Keratinocyte (primary cell): ENCODE results near the gene BICDL2. TPM values are rescaled to one million over a fixed set of nuclear protein-coding genes. Genes with fewer than 3 reads are reported as not detected.

ENCODE experiments used
- DNase-seq: peaks from one replicate; pipeline ENCODE4 v3.0.0-alpha.2; 2011; ENCODE audit warnings: low read depth, missing footprints, low spot score
- FAIRE-seq: peaks from 2 replicates; lab custom pipeline; 2011; peaks lifted over from hg19 to GRCh38; lab: Jason Lieb, UNC
- H2AFZ ChIP-seq: 2 replicates; pipeline ENCODE4 v1.6.0; 2012; ENCODE audit warnings: low read length, control low read depth, inconsistent platforms; ENCODE audit not compliant: control insufficient read depth
- H3K27ac ChIP-seq: 2 replicates; pipeline ENCODE4 v1.5.1; 2011; ENCODE audit warnings: low read length; ENCODE audit not compliant: control insufficient read depth, insufficient read depth
- H3K27me3 ChIP-seq: 3 replicates; pipeline ENCODE4 v1.6.0; 2011; ENCODE audit warnings: low read length; ENCODE audit not compliant: control insufficient read depth, insufficient read depth; ENCODE audit errors: extremely low read depth
- H3K36me3 ChIP-seq, 2 experiments: 2 replicates in 1 of 2; 3 replicates in 1 of 2; pipeline ENCODE4 v1.5.1; 2011; ENCODE audit warnings: low read length in 2 of 2, mild to moderate bottlenecking in 1 of 2; ENCODE audit not compliant: control insufficient read depth in 2 of 2, insufficient read depth in 2 of 2; ENCODE audit errors: extremely low read depth in 1 of 2
- H3K4me1 ChIP-seq: 3 replicates; pipeline ENCODE4 v1.5.1; 2011; ENCODE audit warnings: low read length; ENCODE audit not compliant: control insufficient read depth, insufficient read depth; ENCODE audit errors: extremely low read depth
- H3K4me2 ChIP-seq: 3 replicates; pipeline ENCODE4 v1.6.0; 2011; ENCODE audit warnings: low read depth, low read length; ENCODE audit not compliant: control insufficient read depth, insufficient read depth; ENCODE audit errors: extremely low read depth
- H3K4me3 ChIP-seq, 3 experiments: fragments of 200-600 bp in 1 of 3; sonication (generic) in 1 of 3; 2 replicates in 2 of 3; 3 replicates in 1 of 3; pipeline ENCODE4 v1.5.1; 2011 to 2016; ENCODE audit warnings: low read length in 3 of 3, mild to moderate bottlenecking in 3 of 3, control low read depth in 2 of 3, inconsistent platforms in 1 of 3, low read depth in 1 of 3, mixed read lengths in 1 of 3, mixed run types in 1 of 3, moderate library complexity in 1 of 3; ENCODE audit not compliant: control insufficient read depth in 2 of 3, insufficient read depth in 2 of 3; ENCODE audit errors: extremely low read depth in 1 of 3
- H3K79me2 ChIP-seq: 2 replicates; pipeline ENCODE4 v1.6.0; 2012; ENCODE audit warnings: low read length; ENCODE audit not compliant: control insufficient read depth, insufficient read depth
- H3K9ac ChIP-seq: 3 replicates; pipeline ENCODE4 v1.6.0; 2011; ENCODE audit warnings: low read length; ENCODE audit not compliant: control insufficient read depth, insufficient read depth; ENCODE audit errors: extremely low read depth
- H3K9me1 ChIP-seq: 3 replicates; pipeline ENCODE4 v1.6.0; 2011; ENCODE audit warnings: low read length; ENCODE audit not compliant: control insufficient read depth, insufficient read depth; ENCODE audit errors: extremely low read depth
- H3K9me3 ChIP-seq: 2 replicates; pipeline ENCODE4 v1.5.1; 2012; ENCODE audit warnings: low read depth, low read length; ENCODE audit not compliant: control insufficient read depth
- H4K20me1 ChIP-seq: 3 replicates; pipeline ENCODE4 v1.6.0; 2011; ENCODE audit warnings: low read length; ENCODE audit not compliant: control insufficient read depth, insufficient read depth; ENCODE audit errors: extremely low read depth
- EZH2 ChIP-seq: IDR thresholded peaks from one replicate; pipeline ENCODE4 v1.6.1; 2012; ENCODE audit warnings: inconsistent platforms, mild to moderate bottlenecking, low read length, moderate library complexity
- dilution Hi-C: fragments of 300-500 bp; cut with MboI; formaldehyde crosslinking; loops from one replicate; pipeline ENCODE4 v1.7.0; 2020; ENCODE audit warnings: low sequenced_read_pairs; ENCODE audit not compliant: extremely low pct_ligation_motif_present
- polyA minus RNA-seq, 3 experiments: library from RNA; depleted of rRNA, polyadenylated mRNA; stranded (reverse); fragments of >200 nt; gene quantifications; 1 replicate in 1 of 3; 2 replicates in 1 of 3; 3 replicates in 1 of 3; pipeline ENCODE4 v1.2.3, GENCODE V29; 2011
- polyA plus RNA-seq, 5 experiments: library from polyadenylated mRNA; depleted of rRNA in 3 of 5; stranded (reverse) in 3 of 5; stranded (forward) in 1 of 5; unstranded in 1 of 5; fragments of >200 nt; gene quantifications; 1 replicate in 1 of 5; 2 replicates in 3 of 5; 3 replicates in 1 of 5; pipeline versions ENCODE4 v1.2.1 to v1.2.3, GENCODE V29; 2011 to 2012; ENCODE audit warnings: missing spikeins in 2 of 5, low read depth in 1 of 5, low replicate concordance in 1 of 5
- TF ChIP-seq, protein P1 (sequence below), 3 experiments: IDR thresholded peaks in 1 of 3; conservative IDR thresholded peaks in 1 of 3; optimal IDR thresholded peaks in 1 of 3; 2 replicates in 2 of 3; 3 replicates in 1 of 3; pipeline versions ENCODE3 to v1.5.1; 2011; ENCODE audit warnings: low read length in 3 of 3, mild to moderate bottlenecking in 3 of 3, moderate library complexity in 2 of 3, control low read depth in 1 of 3, inconsistent platforms in 1 of 3; ENCODE audit not compliant: insufficient read depth in 2 of 3; ENCODE audit errors: extremely low read depth in 1 of 3

The BICDL2 gene, protein sequence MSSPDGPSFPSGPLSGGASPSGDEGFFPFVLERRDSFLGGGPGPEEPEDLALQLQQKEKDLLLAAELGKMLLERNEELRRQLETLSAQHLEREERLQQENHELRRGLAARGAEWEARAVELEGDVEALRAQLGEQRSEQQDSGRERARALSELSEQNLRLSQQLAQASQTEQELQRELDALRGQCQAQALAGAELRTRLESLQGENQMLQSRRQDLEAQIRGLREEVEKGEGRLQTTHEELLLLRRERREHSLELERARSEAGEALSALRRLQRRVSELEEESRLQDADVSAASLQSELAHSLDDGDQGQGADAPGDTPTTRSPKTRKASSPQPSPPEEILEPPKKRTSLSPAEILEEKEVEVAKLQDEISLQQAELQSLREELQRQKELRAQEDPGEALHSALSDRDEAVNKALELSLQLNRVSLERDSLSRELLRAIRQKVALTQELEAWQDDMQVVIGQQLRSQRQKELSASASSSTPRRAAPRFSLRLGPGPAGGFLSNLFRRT
- 0.91 to 2.8 TPM (median 1.3 TPM) in 3 replicates for polyA plus RNA-seq
- 13.7 TPM for polyA plus RNA-seq (2011; ENCODE audit: low read depth)
- polyA plus RNA-seq (2011; cell fraction: cytosol; rRNA removed): 0.64 and 1.3 TPM in 2 replicates
- 8.1 and 11.0 TPM in 2 replicates for polyA plus RNA-seq (2011; cell fraction: nucleus; rRNA removed)
- polyA plus RNA-seq (2012; ENCODE audit: low replicate concordance): 1.2 and 15.1 TPM in 2 replicates
- 0.45 to 0.66 TPM in 2 of 3 replicates, not detected in the other for polyA minus RNA-seq
- not detected for polyA minus RNA-seq (2011; cell fraction: cytosol; rRNA and poly(A)+ RNA removed)
- 2.2 and 2.7 TPM in 2 replicates for polyA minus RNA-seq (2011; cell fraction: nucleus; rRNA and poly(A)+ RNA removed)

GRCh38 chr16:3036726-3037315 is at the start of gene BICDL2:
Gene BICDL2 (minus strand): TSS chr16:3036944. CDS start chr16:3035496, 1,448 bp downstream.
- TF ChIP-seq EZH2: peak; percentile 61
- TF ChIP-seq, protein P1, sequence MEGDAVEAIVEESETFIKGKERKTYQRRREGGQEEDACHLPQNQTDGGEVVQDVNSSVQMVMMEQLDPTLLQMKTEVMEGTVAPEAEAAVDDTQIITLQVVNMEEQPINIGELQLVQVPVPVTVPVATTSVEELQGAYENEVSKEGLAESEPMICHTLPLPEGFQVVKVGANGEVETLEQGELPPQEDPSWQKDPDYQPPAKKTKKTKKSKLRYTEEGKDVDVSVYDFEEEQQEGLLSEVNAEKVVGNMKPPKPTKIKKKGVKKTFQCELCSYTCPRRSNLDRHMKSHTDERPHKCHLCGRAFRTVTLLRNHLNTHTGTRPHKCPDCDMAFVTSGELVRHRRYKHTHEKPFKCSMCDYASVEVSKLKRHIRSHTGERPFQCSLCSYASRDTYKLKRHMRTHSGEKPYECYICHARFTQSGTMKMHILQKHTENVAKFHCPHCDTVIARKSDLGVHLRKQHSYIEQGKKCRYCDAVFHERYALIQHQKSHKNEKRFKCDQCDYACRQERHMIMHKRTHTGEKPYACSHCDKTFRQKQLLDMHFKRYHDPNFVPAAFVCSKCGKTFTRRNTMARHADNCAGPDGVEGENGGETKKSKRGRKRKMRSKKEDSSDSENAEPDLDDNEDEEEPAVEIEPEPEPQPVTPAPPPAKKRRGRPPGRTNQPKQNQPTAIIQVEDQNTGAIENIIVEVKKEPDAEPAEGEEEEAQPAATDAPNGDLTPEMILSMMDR (optimal IDR thresholded peaks at IDR 0.05 in 1 of 3, IDR thresholded peaks at IDR 0.05 in 1 of 3, conservative IDR thresholded peaks at IDR 0.05 in 1 of 3; ENCODE audit: extremely low read depth in 1 of 3, insufficient read depth in 2 of 3, low read length in 3 of 3): no peak
- no peak within 1 kb of the TSS for H3K27ac ChIP-seq
- peak within 1 kb of the TSS in 2 of 3 experiments; percentile 32 to 47 for H3K4me3 ChIP-seq
- FAIRE-seq (no peak), DNase-seq (no peak)
- no peaks in the 10 kb centered on the region for H4K20me1 ChIP-seq
- no peaks in the 10 kb centered on the region for H3K9me1 ChIP-seq
- peak within 1 kb of the TSS; percentile 22 for H2AFZ ChIP-seq
- H3K9me3 ChIP-seq: no peaks in the 10 kb centered on the region
- H3K9ac ChIP-seq: peak within 1 kb of the TSS; percentile 28
- H3K4me2 ChIP-seq: peak within 1 kb of the TSS; percentile 60
- H3K79me2 ChIP-seq: no peaks in the 10 kb centered on the region
- peaks cover 37% of the 10 kb centered on the region for H3K27me3 ChIP-seq
- dilution Hi-C loops: no loop called here
- no peaks in the 10 kb centered on the region for H3K36me3 ChIP-seq
- H3K4me1 ChIP-seq: peaks cover 6% of the 10 kb centered on the region

DNA sequence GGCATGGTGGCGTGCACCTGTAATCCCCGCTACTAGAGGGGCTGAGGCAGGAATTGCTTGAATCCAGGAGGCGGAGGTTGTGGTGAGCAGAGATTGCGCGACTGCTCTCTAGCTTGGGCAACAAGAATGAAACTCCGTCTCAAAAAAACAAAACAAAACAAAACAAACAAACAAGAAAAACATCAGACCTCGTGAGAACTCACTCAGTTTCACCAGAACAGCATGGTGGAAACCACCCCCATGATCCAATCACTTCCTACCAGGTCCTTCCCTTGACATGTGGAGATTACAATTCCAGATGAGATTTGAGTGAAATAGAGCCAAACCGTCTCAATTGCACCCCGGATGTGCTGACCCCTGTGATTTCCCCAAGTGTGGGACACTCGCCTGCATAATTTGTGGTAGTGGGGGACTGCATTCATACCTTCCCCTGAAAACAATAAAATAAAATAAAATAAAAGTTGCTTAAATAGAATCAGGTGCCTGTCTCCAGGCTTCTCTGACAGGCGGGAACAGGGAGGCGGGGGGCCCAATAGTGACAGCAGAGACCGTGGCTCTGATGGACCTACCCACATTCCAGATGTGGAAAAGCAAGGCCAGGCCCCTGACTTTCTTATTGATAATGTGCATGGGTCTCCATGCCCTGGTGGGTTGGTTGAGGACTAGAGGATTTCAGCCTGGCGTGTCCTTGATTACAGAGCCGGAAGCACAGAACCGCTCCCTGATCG is 49.3 kb upstream of the BICDL2 start:
- Histone ChIP-seq H3K79me2 (no peaks in the 10 kb centered on the region), H3K4me3 (no peak overlapping the region), H3K4me2 (no peak overlapping the region), H3K36me3 (no peaks in the 10 kb centered on the region), H3K9me3 (no peaks in the 10 kb centered on the region), H3K27ac (no peak overlapping the region), H4K20me1 (no peaks in the 10 kb centered on the region), H2AFZ (no peak overlapping the region), H3K4me1 (no peaks in the 10 kb centered on the region), H3K9ac (no peak overlapping the region), H3K9me1 (no peaks in the 10 kb centered on the region), H3K27me3 (peaks cover 8% of the 10 kb centered on the region)
- dilution Hi-C loops: no loop called here
- FAIRE-seq (no peak), DNase-seq (no peak)
- TF ChIP-seq, protein P1 (optimal IDR thresholded peaks at IDR 0.05 in 1 of 3, IDR thresholded peaks at IDR 0.05 in 1 of 3, conservative IDR thresholded peaks at IDR 0.05 in 1 of 3; ENCODE audit: extremely low read depth in 1 of 3, insufficient read depth in 2 of 3, low read length in 3 of 3): no peak
- no peak for TF ChIP-seq EZH2
